GM23338 (cell line): ENCODE results near the gene STAMBP. TPM values are rescaled to one million over a fixed set of nuclear protein-coding genes. Genes with fewer than 3 reads are reported as not detected.

Experiments
- ATAC-seq: fragments of 200-7000 bp; cut with Tn5 transposase; 3 replicates; pipeline ENCODE4 v1.9.1; 2020
- DNase-seq: peaks from one replicate; pipeline ENCODE4 v3.0.0-alpha.2; 2015; ENCODE audit warnings: low spot score
- H2AFZ ChIP-seq: fragments of 200-600 bp; sonication (generic); 2 replicates; pipeline ENCODE4 v1.8.0; 2016; ENCODE audit warnings: antibody characterized with exemption, mild to moderate bottlenecking, moderate library complexity
- H3F3A ChIP-seq: fragments of 200-600 bp; sonication (generic); replicated peaks from 2 replicates; pipeline ENCODE4 v1.8.0; 2017; ENCODE audit warnings: antibody characterized with exemption, mixed run types, low read depth
- H3K27ac ChIP-seq: fragments of 200-600 bp; sonication (generic); 2 replicates; pipeline ENCODE4 v1.6.1; 2016; ENCODE audit warnings: low read depth
- H3K27me3 ChIP-seq: fragments of 200-600 bp; sonication (generic); 2 replicates; pipeline ENCODE4 v1.8.0; 2016; ENCODE audit warnings: mild to moderate bottlenecking, mixed run types, moderate library complexity; ENCODE audit not compliant: insufficient read depth
- H3K36me3 ChIP-seq: fragments of 200-600 bp; sonication (generic); 2 replicates; pipeline ENCODE4 v1.8.0; 2016; ENCODE audit warnings: mild to moderate bottlenecking; ENCODE audit not compliant: insufficient read depth
- H3K4me1 ChIP-seq: fragments of 200-600 bp; sonication (generic); 2 replicates; pipeline ENCODE4 v1.8.0; 2016; ENCODE audit warnings: mild to moderate bottlenecking, moderate library complexity; ENCODE audit not compliant: insufficient read depth
- H3K4me2 ChIP-seq: fragments of 200-600 bp; sonication (generic); 2 replicates; pipeline ENCODE4 v1.7.1; 2017; ENCODE audit warnings: mixed run types
- H3K4me3 ChIP-seq: fragments of 200-600 bp; sonication (generic); 2 replicates; pipeline ENCODE4 v1.6.1; 2016; ENCODE audit warnings: mixed run types
- H3K79me2 ChIP-seq: fragments of 200-600 bp; sonication (generic); replicated peaks from 2 replicates; pipeline ENCODE4 v1.8.0; 2017; ENCODE audit warnings: mild to moderate bottlenecking; ENCODE audit not compliant: insufficient read depth
- H3K9me2 ChIP-seq: fragments of 200-600 bp; sonication (generic); 2 replicates; pipeline ENCODE4 v1.8.0; 2017; ENCODE audit not compliant: insufficient read depth
- H4K20me1 ChIP-seq: fragments of 200-600 bp; sonication (generic); replicated peaks from 2 replicates; pipeline ENCODE4 v1.8.0; 2017; ENCODE audit warnings: mild to moderate bottlenecking; ENCODE audit not compliant: insufficient read depth
- H3K27ac Mint-ChIP-seq: 2 replicates; pipeline ENCODE4 v1.8.0; 2020; ENCODE audit warnings: inconsistent platforms, mild to moderate bottlenecking, moderate library complexity, mixed read lengths
- H3K27me3 Mint-ChIP-seq: 3 replicates; pipeline ENCODE4 v1.8.0; 2022; ENCODE audit warnings: low read depth, mild to moderate bottlenecking, moderate library complexity, mixed read lengths, inconsistent platforms; ENCODE audit not compliant: insufficient read depth, poor library complexity
- H3K36me3 Mint-ChIP-seq: 3 replicates; pipeline ENCODE4 v1.8.0; 2021; ENCODE audit warnings: low read depth, mild to moderate bottlenecking, inconsistent platforms, moderate library complexity, mixed read lengths
- H3K4me1 Mint-ChIP-seq: 3 replicates; pipeline ENCODE4 v1.8.0; 2020; ENCODE audit warnings: mild to moderate bottlenecking, inconsistent platforms, mixed read lengths
- H3K4me3 Mint-ChIP-seq: 3 replicates; pipeline ENCODE4 v1.8.0; 2021; ENCODE audit warnings: moderate library complexity, mild to moderate bottlenecking, inconsistent platforms, mixed read lengths
- H3K9me3 Mint-ChIP-seq: 3 replicates; pipeline ENCODE4 v1.8.0; 2020; ENCODE audit warnings: moderate library complexity, mild to moderate bottlenecking, inconsistent platforms, mixed read lengths
- CTCF ChIP-seq, 2 experiments: fragments of 200-600 bp in 1 of 2; sonication (generic) in 1 of 2; conservative IDR thresholded peaks; 2 replicates each; pipeline versions ENCODE4 v1.5.1 to v1.6.1; 2016 to 2017; ENCODE audit warnings: antibody characterized with exemption in 2 of 2, low read depth in 2 of 2, mild to moderate bottlenecking in 2 of 2, moderate library complexity in 1 of 2
- EZH2 ChIP-seq: fragments of 200-600 bp; sonication (generic); IDR thresholded peaks from one replicate; pipeline ENCODE4 v1.8.0; 2017; ENCODE audit warnings: antibody characterized with exemption, mild to moderate bottlenecking, low read depth; ENCODE audit not compliant: unreplicated experiment
- NANOG ChIP-seq: IDR thresholded peaks from 2 replicates; pipeline ENCODE4 v1.6.1; 2016; ENCODE audit warnings: antibody characterized with exemption, borderline replicate concordance
- POLR2AphosphoS5 ChIP-seq: IDR thresholded peaks from 2 replicates; pipeline ENCODE4 v1.6.1; 2016; ENCODE audit warnings: antibody characterized with exemption, low read depth
- REST ChIP-seq: IDR thresholded peaks from one replicate; pipeline ENCODE4 v1.6.1; 2018; ENCODE audit warnings: antibody characterized with exemption; ENCODE audit not compliant: unreplicated experiment
- STAT1 ChIP-seq: IDR thresholded peaks from one replicate; pipeline ENCODE4 v1.6.1; 2016; ENCODE audit warnings: antibody characterized with exemption; ENCODE audit not compliant: unreplicated experiment
- ZNF331 ChIP-seq: fragments of 250-450 bp; sonication (Bioruptor Pico); IDR thresholded peaks from 2 replicates; pipeline ENCODE4 v1.5.0; 2020; ENCODE audit warnings: low read depth, mild to moderate bottlenecking, moderate library complexity
- ZNF462 ChIP-seq: fragments of 250-450 bp; sonication (Bioruptor Pico); IDR thresholded peaks from 2 replicates; pipeline ENCODE4 v1.5.0; 2020; ENCODE audit warnings: mild to moderate bottlenecking, moderate library complexity
- polyA plus RNA-seq: library from polyadenylated mRNA; unstranded; fragments of >200 nt; fragmentation: Nextera tagmentation; extraction: Ambion mirVana; gene quantifications from 2 replicates; pipeline ENCODE4 v1.2.1, GENCODE V29; 2016
- total RNA-seq: library from RNA; depleted of rRNA; stranded (reverse); fragments of >200 nt; shearing (Covaris generic); gene quantifications from 2 replicates; pipeline ENCODE4 v1.2.3, GENCODE V29; 2014

Gene STAMBP
- total and polyA plus RNA-seq, 2 experiments from 2014 or later, result 33.9 to 106 TPM

- Histone ChIP-seq H4K20me1 (0 out of 2 replicates have a peak, but pooled peaks cover 2% of the 10 kb centered on the region), H3K36me3 (no peaks in the 10 kb centered on the region), H3F3A (no peaks in the 10 kb centered on the region), H3K27me3 (no peaks in the 10 kb centered on the region), H3K4me1 (no peaks in the 10 kb centered on the region), H3K4me2 (no peak overlapping the region), H3K9me2 (no peaks in the 10 kb centered on the region), H3K79me2 (no peaks in the 10 kb centered on the region), H2AFZ (no peak overlapping the region), H3K4me3 (no peak overlapping the region), H3K27ac (no peak overlapping the region)
- DNase-seq (no peak), ATAC-seq (no peak)
- no peaks in the 10 kb centered on the region for H3K4me1 Mint-ChIP-seq
- no peaks in the 10 kb centered on the region for H3K9me3 Mint-ChIP-seq
- H3K4me3 Mint-ChIP-seq, result no peak overlapping the region
- TF ChIP-seq EZH2 (no peak), REST (no peak), POLR2AphosphoS5 (no peak), CTCF (conservative IDR thresholded peaks at IDR 0.05; ENCODE audit: low read depth in 2 of 2) (no peak), ZNF462 (CRISPR knock-in tag) (no peak), ZNF331 (CRISPR knock-in tag) (no peak), STAT1 (no peak), NANOG (no peak)
- no peak overlapping the region for H3K27ac Mint-ChIP-seq
- no peaks in the 10 kb centered on the region for H3K36me3 Mint-ChIP-seq
- H3K27me3 Mint-ChIP-seq, result peaks cover 4% of the 10 kb centered on the region
Observed at GRCh38 chr2:73913414-73914054, 84.8 kb downstream of the STAMBP start.
